ENCODE results near the gene SIPA1L3.
A peak's percentile ranks its signal among the peaks of the same experiment; 100 is the strongest.

Gene SIPA1L3

GRCh38 chr19:38164526-38164925 lies 257.5 kb downstream of the SIPA1L3 start:
- no peak for DNase-seq

GRCh38 chr19:38165335-38165734 lies 258.3 kb downstream of the SIPA1L3 start:
- DNase-seq, result no peak

- DNase-seq, result no peak
Measured at GRCh38 chr19:38168637-38169036, 261.6 kb downstream of the SIPA1L3 start.

GRCh38 chr19:38170334-38170733 lies 263.3 kb downstream of the SIPA1L3 start:
- no peak for DNase-seq

GRCh38 chr19:38172001-38172400 lies 265.0 kb downstream of the SIPA1L3 start:
- no peak for DNase-seq

- DNase-seq, result peak; percentile 87
Measured at GRCh38 chr19:38173291-38174041, 266.5 kb downstream of the SIPA1L3 start.

GRCh38 chr19:38175422-38175821 lies 268.4 kb downstream of the SIPA1L3 start:
- DNase-seq, result no peak

GRCh38 chr19:38180071-38180470 lies 273.1 kb downstream of the SIPA1L3 start:
- no peak for DNase-seq

- no peak for DNase-seq
Measured at GRCh38 chr19:38182536-38183210, 275.7 kb downstream of the SIPA1L3 start.

- no peak for DNase-seq
Measured at GRCh38 chr19:38183251-38183897, 276.4 kb downstream of the SIPA1L3 start.

GRCh38 chr19:38184815-38185214 lies 277.8 kb downstream of the SIPA1L3 start:
- no peak for DNase-seq

GRCh38 chr19:38185562-38185961 lies 278.6 kb downstream of the SIPA1L3 start:
- no peak for DNase-seq

GRCh38 chr19:38190061-38190460 lies 283.1 kb downstream of the SIPA1L3 start:
- no peak for DNase-seq

- DNase-seq, result no peak
Measured at GRCh38 chr19:38190793-38191192, 283.8 kb downstream of the SIPA1L3 start.

GRCh38 chr19:38191747-38192146 lies 284.7 kb downstream of the SIPA1L3 start:
- DNase-seq, result no peak

- peak; percentile 61 for DNase-seq
Measured at GRCh38 chr19:38193445-38193844, 286.4 kb downstream of the SIPA1L3 start.

- no peak for DNase-seq
Measured at GRCh38 chr19:38194061-38194701, 287.2 kb downstream of the SIPA1L3 start.

- DNase-seq, result no peak
Measured at GRCh38 chr19:38195237-38195636, 288.2 kb downstream of the SIPA1L3 start.

GRCh38 chr19:38196245-38196837 lies 289.3 kb downstream of the SIPA1L3 start:
- DNase-seq, result no peak

- no peak for DNase-seq
Measured at GRCh38 chr19:38196948-38197656, 290.1 kb downstream of the SIPA1L3 start.

- DNase-seq, result no peak
Measured at GRCh38 chr19:38197937-38198704, 291.1 kb downstream of the SIPA1L3 start.

GRCh38 chr19:38199340-38199739 lies 292.3 kb downstream of the SIPA1L3 start:
- no peak for DNase-seq

Data from NCI-H1092 (cell line).